A549 (cell line): ENCODE data around the gene GMDS. TPM values are rescaled to one million over a fixed set of nuclear protein-coding genes. Genes with fewer than 3 reads are reported as not detected.
A peak's percentile ranks its signal among the peaks of the same experiment; 100 is the strongest.

ENCODE experiments used
- ATAC-seq, 2 experiments: fragments of 200-7000 bp in 1 of 2; fragments of >200 bp in 1 of 2; cut with Nextera tagmentation in 1 of 2; cut with Tn5 transposase in 1 of 2; 3 replicates each; pipeline versions ENCODE4 v1.8.0 to v1.9.1; 2018 to 2020; ENCODE audit warnings: mild to moderate bottlenecking in 1 of 2, moderate library complexity in 1 of 2
- CTCF ChIA-PET: fragments of 300-600 bp; sonication (Branson Sonifier 250); formaldehyde crosslinking; extraction: SDS; loops from one replicate; lab custom pipeline; 2021; ENCODE audit warnings: antibody characterized with exemption, inconsistent platforms; lab: Yijun Ruan, JAX
- POLR2A ChIA-PET: fragments of 350-600 bp; formaldehyde crosslinking; extraction: SDS; loops from one replicate; lab custom pipeline; 2021; ENCODE audit warnings: antibody characterized with exemption, inconsistent platforms; lab: Yijun Ruan, JAX
- DNase-seq, 2 experiments: peaks; one replicate each; pipeline versions ENCODE4 v3.0.0 to v3.0.0-alpha.2; 2011 to 2016; ENCODE audit warnings: low read depth in 1 of 2, low spot score in 1 of 2
- FAIRE-seq: peaks from 2 replicates; lab custom pipeline; 2011; peaks lifted over from hg19 to GRCh38; lab: Jason Lieb, UNC
- H3K27ac ChIP-seq, 2 experiments: fragments of >200 bp; sonication (Bioruptor Twin); formaldehyde crosslinking; 3 replicates each; pipeline ENCODE4 v1.5.1; 2016 to 2017
- H3K4me1 ChIP-seq: fragments of >200 bp; sonication (Bioruptor Twin); formaldehyde crosslinking; 3 replicates; pipeline ENCODE4 v1.6.1; 2016
- H3K4me2 ChIP-seq: fragments of >200 bp; sonication (Bioruptor Twin); formaldehyde crosslinking; 3 replicates; pipeline ENCODE4 v1.6.1; 2016
- H3K4me3 ChIP-seq: fragments of >200 bp; sonication (Bioruptor Twin); formaldehyde crosslinking; 3 replicates; pipeline ENCODE4 v1.5.1; 2016
- H3K9me3 ChIP-seq: fragments of >200 bp; sonication (Bioruptor Twin); formaldehyde crosslinking; 3 replicates; pipeline ENCODE4 v1.6.1; 2016
- ATOH8 ChIP-seq: fragments of 250-450 bp; sonication (Bioruptor Pico); IDR thresholded peaks from 2 replicates; pipeline ENCODE4 v1.5.0; 2020; ENCODE audit warnings: low read depth, mild to moderate bottlenecking, moderate library complexity
- BHLHE40 ChIP-seq: IDR thresholded peaks from 2 replicates; pipeline ENCODE4 v1.6.1; 2012; ENCODE audit warnings: low read depth, low read length, inconsistent platforms
- CBX2 ChIP-seq: fragments of 200-600 bp; sonication (generic); IDR thresholded peaks from 2 replicates; pipeline ENCODE4 v1.6.1; 2016; ENCODE audit warnings: low read depth, mild to moderate bottlenecking, borderline replicate concordance
- CEBPB ChIP-seq, 2 experiments: fragments of >200 bp in 1 of 2; sonication (Bioruptor Twin) in 1 of 2; formaldehyde crosslinking in 1 of 2; IDR thresholded peaks; 2 replicates each; pipeline ENCODE4 v1.6.1; 2012 to 2016
- E2F6 ChIP-seq: IDR thresholded peaks from 2 replicates; pipeline ENCODE4 v1.6.1; 2012; ENCODE audit warnings: low read depth, borderline replicate concordance
- ESRRA ChIP-seq: fragments of 150-350 bp; IDR thresholded peaks from 2 replicates; pipeline ENCODE4 v1.6.1; 2014; ENCODE audit warnings: mild to moderate bottlenecking, low read length, borderline replicate concordance
- FOXS1 ChIP-seq: fragments of 250-450 bp; sonication (Bioruptor Pico); IDR thresholded peaks from 2 replicates; pipeline ENCODE4 v1.5.0; 2020; ENCODE audit warnings: mild to moderate bottlenecking, moderate library complexity
- HDAC2 ChIP-seq: fragments of 200-600 bp; sonication (generic); IDR thresholded peaks from 2 replicates; pipeline ENCODE4 v1.6.1; 2016
- HOXA7 ChIP-seq: fragments of 250-450 bp; sonication (Bioruptor Pico); IDR thresholded peaks from 2 replicates; pipeline ENCODE4 v1.5.0; 2020; ENCODE audit warnings: mild to moderate bottlenecking, moderate library complexity
- HOXB13 ChIP-seq: fragments of 250-450 bp; sonication (Bioruptor Pico); IDR thresholded peaks from 2 replicates; pipeline ENCODE4 v1.5.0; 2020; ENCODE audit warnings: low read depth, mild to moderate bottlenecking, moderate library complexity
- JUNB ChIP-seq: fragments of >200 bp; sonication (Bioruptor Twin); formaldehyde crosslinking; IDR thresholded peaks from 2 replicates; pipeline ENCODE4 v1.6.1; 2016
- KDM5A ChIP-seq: fragments of 200-600 bp; sonication (generic); IDR thresholded peaks from 2 replicates; pipeline ENCODE4 v1.6.1; 2016; ENCODE audit warnings: antibody characterized with exemption, mild to moderate bottlenecking
- MAFK ChIP-seq: fragments of 450-650 bp; IDR thresholded peaks from 2 replicates; pipeline ENCODE4 v1.6.1; 2014; ENCODE audit not compliant: partially characterized antibody
- MYC ChIP-seq: IDR thresholded peaks from 2 replicates; pipeline ENCODE4 v1.6.1; 2012; ENCODE audit warnings: mild to moderate bottlenecking, inconsistent platforms, low read length, improper control_type of control experiment, borderline replicate concordance
- NR3C1 ChIP-seq: fragments of >200 bp; sonication (Bioruptor Twin); formaldehyde crosslinking; IDR thresholded peaks from 3 replicates; pipeline ENCODE4 v1.6.1; 2017
- PHF8 ChIP-seq: fragments of 200-600 bp; sonication (generic); IDR thresholded peaks from 2 replicates; pipeline ENCODE4 v1.6.1; 2016; ENCODE audit warnings: low read depth, mild to moderate bottlenecking, antibody characterized with exemption, moderate library complexity, borderline replicate concordance
- POLR2AphosphoS2 ChIP-seq: conservative IDR thresholded peaks from 2 replicates; pipeline ENCODE4 v1.6.1; 2012; ENCODE audit warnings: low read length, improper control_type of control experiment, inconsistent platforms
- RAD21 ChIP-seq, 2 experiments: fragments of >200 bp in 1 of 2; sonication (Bioruptor Twin) in 1 of 2; formaldehyde crosslinking in 1 of 2; IDR thresholded peaks in 1 of 2; conservative IDR thresholded peaks in 1 of 2; 2 replicates in 1 of 2; 3 replicates in 1 of 2; pipeline ENCODE4 v1.6.1; 2012 to 2018; ENCODE audit warnings: inconsistent platforms in 1 of 2
- RCOR1 ChIP-seq: fragments of 150-350 bp; IDR thresholded peaks from 2 replicates; pipeline ENCODE4 v1.6.1; 2014; ENCODE audit warnings: antibody characterized with exemption, low read length, low read depth
- RNF2 ChIP-seq: fragments of 200-600 bp; sonication (generic); IDR thresholded peaks from 2 replicates; pipeline ENCODE4 v1.6.1; 2016; ENCODE audit warnings: low read depth, mild to moderate bottlenecking, antibody characterized with exemption, moderate library complexity, borderline replicate concordance
- TFCP2L1 ChIP-seq: fragments of 250-450 bp; sonication (Bioruptor Pico); IDR thresholded peaks from 2 replicates; pipeline ENCODE4 v1.5.0; 2021; ENCODE audit warnings: mild to moderate bottlenecking
- TP53 ChIP-seq: fragments of 250-450 bp; sonication (Bioruptor Pico); IDR thresholded peaks from 2 replicates; pipeline ENCODE4 v1.5.0; 2021; ENCODE audit warnings: mild to moderate bottlenecking, moderate library complexity
- ZC3H11A ChIP-seq: fragments of 450-650 bp; IDR thresholded peaks from 2 replicates; pipeline ENCODE4 v1.6.1; 2014; ENCODE audit warnings: antibody characterized with exemption, mild to moderate bottlenecking
- ZSCAN20 ChIP-seq: fragments of 250-450 bp; sonication (Bioruptor Pico); IDR thresholded peaks from 2 replicates; pipeline ENCODE4 v1.8.0; 2022; ENCODE audit warnings: mild to moderate bottlenecking, moderate library complexity
- WGBS: methylation state at CpG from one replicate; pipeline ENCODE4 v1.1.6; 2017; ENCODE audit errors: missing lambda C conversion rate; 5-methylcytosine and 5-hydroxymethylcytosine counted together
- polyA plus RNA-seq, 4 experiments: library from polyadenylated mRNA; depleted of rRNA in 3 of 4; stranded (reverse); fragments of >200 nt; fragmentation: RNase III in 1 of 4; extraction: RNeasy Plus Mini Kit Qiagen cat#74134 plus additional on column Dnase treatment in 1 of 4; gene quantifications; 2 replicates in 3 of 4; 3 replicates in 1 of 4; pipeline ENCODE4 v1.2.3, GENCODE V29; 2011 to 2017
- TF ChIP-seq, protein P1 (sequence below): IDR thresholded peaks from 2 replicates; pipeline ENCODE4 v1.6.1; 2012
- TF ChIP-seq, protein P2 (sequence below): IDR thresholded peaks from 2 replicates; pipeline ENCODE4 v1.6.1; 2012
- TF ChIP-seq, protein P3 (sequence below): fragments of >200 bp; sonication (Bioruptor Twin); formaldehyde crosslinking; IDR thresholded peaks from 3 replicates; pipeline ENCODE4 v1.6.1; 2016
- TF ChIP-seq, protein P4 (sequence below): fragments of >200 bp; sonication (Bioruptor Twin); formaldehyde crosslinking; IDR thresholded peaks from 2 replicates; pipeline ENCODE4 v1.6.1; 2016

The GMDS gene
- polyA plus RNA-seq, 2 of the 4 experiments (the other 2 are of a cell fraction), result 9.9 to 12.4 TPM

GRCh38 chr6:2168480-2168879 lies 76.9 kb downstream of the GMDS start:
- POLR2A ChIA-PET, result no interaction called here

GRCh38 chr6:2166717-2167116 lies 78.7 kb downstream of the GMDS start:
- H3K4me1 ChIP-seq, result peaks cover 20% of the 10 kb centered on the region
- ChIA-PET CTCF (interaction anchor here (1.5 kb wide), 1 partner anchor 42 kb away, joined by 3 read pairs; no protein-coding TSS in a partner anchor), POLR2A (no interaction called here)
- 0% methylated on average over 1 of the region's 1 CpG for WGBS
- H3K27ac ChIP-seq, result no peak overlapping the region
- FAIRE-seq (no peak), ATAC-seq (peak; percentile 24 to 53; a peak in 3 of 6 replicates), DNase-seq (peak in 1 of 2 experiments; percentile 45)
- TF ChIP-seq JUNB (no peak), CEBPB (IDR thresholded peaks at IDR 0.05) (no peak), POLR2AphosphoS2 (no peak)
- TF ChIP-seq, protein P1, sequence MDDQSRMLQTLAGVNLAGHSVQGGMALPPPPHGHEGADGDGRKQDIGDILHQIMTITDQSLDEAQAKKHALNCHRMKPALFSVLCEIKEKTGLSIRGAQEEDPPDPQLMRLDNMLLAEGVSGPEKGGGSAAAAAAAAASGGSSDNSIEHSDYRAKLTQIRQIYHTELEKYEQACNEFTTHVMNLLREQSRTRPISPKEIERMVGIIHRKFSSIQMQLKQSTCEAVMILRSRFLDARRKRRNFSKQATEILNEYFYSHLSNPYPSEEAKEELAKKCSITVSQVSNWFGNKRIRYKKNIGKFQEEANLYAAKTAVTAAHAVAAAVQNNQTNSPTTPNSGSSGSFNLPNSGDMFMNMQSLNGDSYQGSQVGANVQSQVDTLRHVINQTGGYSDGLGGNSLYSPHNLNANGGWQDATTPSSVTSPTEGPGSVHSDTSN, result no peak
- peak overlapping the region; percentile 39 for H3K4me2 ChIP-seq
- no peaks in the 10 kb centered on the region for H3K9me3 ChIP-seq
- no peak overlapping the region for H3K4me3 ChIP-seq

More at GRCh38 chr6:2168480-2168879, 76.9 kb downstream of the GMDS start:
- TF ChIP-seq HOXB13 (no peak), HOXA7 (CRISPR knock-in tag) (no peak), RAD21 (conservative IDR thresholded peaks at IDR 0.05 in 1 of 2, IDR thresholded peaks at IDR 0.05 in 1 of 2) (no peak), ATOH8 (CRISPR knock-in tag) (no peak), TP53 (no peak), CEBPB (IDR thresholded peaks at IDR 0.05) (no peak), CBX2 (no peak), RCOR1 (no peak), ZC3H11A (no peak), RNF2 (no peak)
- TF ChIP-seq, protein P2, sequence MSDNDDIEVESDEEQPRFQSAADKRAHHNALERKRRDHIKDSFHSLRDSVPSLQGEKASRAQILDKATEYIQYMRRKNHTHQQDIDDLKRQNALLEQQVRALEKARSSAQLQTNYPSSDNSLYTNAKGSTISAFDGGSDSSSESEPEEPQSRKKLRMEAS, result no peak
- TF ChIP-seq, protein P1, result no peak
- TF ChIP-seq, protein P3, sequence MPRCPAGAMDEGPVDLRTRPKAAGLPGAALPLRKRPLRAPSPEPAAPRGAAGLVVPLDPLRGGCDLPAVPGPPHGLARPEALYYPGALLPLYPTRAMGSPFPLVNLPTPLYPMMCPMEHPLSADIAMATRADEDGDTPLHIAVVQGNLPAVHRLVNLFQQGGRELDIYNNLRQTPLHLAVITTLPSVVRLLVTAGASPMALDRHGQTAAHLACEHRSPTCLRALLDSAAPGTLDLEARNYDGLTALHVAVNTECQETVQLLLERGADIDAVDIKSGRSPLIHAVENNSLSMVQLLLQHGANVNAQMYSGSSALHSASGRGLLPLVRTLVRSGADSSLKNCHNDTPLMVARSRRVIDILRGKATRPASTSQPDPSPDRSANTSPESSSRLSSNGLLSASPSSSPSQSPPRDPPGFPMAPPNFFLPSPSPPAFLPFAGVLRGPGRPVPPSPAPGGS, result no peak
- no peaks in the 10 kb centered on the region for H3K9me3 ChIP-seq
- no peak for DNase-seq
- H3K4me1 ChIP-seq, result peaks cover 18% of the 10 kb centered on the region
- CTCF ChIA-PET, result no interaction called here
- 0 out of 3 replicates have a peak overlapping the region, but pooled peaks have one; percentile 13 for H3K4me2 ChIP-seq
- no peak overlapping the region for H3K4me3 ChIP-seq
- no peak for FAIRE-seq
- ATAC-seq, result no peak
- no peak overlapping the region for H3K27ac ChIP-seq

- ATAC-seq (no peak), FAIRE-seq (no peak), DNase-seq (no peak)
- no peak overlapping the region for H3K27ac ChIP-seq
- WGBS, result 82% methylated on average over 1 of the region's 1 CpG
- ChIA-PET POLR2A (no interaction called here), CTCF (no interaction called here)
- no peaks in the 10 kb centered on the region for H3K9me3 ChIP-seq
- no peak overlapping the region for H3K4me3 ChIP-seq
- no peak overlapping the region for H3K4me2 ChIP-seq
- peaks cover 23% of the 10 kb centered on the region for H3K4me1 ChIP-seq
- TF ChIP-seq JUNB (no peak), TFCP2L1 (CRISPR knock-in tag) (no peak), MAFK (no peak), NR3C1 (no peak), RCOR1 (no peak), PHF8 (no peak), E2F6 (no peak), HDAC2 (no peak), FOXS1 (CRISPR knock-in tag) (no peak), MYC (no peak), ZSCAN20 (CRISPR knock-in tag) (no peak), ESRRA (no peak), KDM5A (no peak), BHLHE40 (no peak)
- TF ChIP-seq, protein P4, sequence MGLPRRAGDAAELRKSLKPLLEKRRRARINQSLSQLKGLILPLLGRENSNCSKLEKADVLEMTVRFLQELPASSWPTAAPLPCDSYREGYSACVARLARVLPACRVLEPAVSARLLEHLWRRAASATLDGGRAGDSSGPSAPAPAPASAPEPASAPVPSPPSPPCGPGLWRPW, result no peak
Measured at GRCh38 chr6:2165286-2165685, 80.1 kb downstream of the GMDS start.
